H9 (cell line): ENCODE measurements around the gene ZFTA. TPM values are rescaled to one million over a fixed set of nuclear protein-coding genes. Genes with fewer than 3 reads are reported as not detected.

Experiments used
- DNase-seq: peaks from one replicate; pipeline ENCODE4 v3.0.0-alpha.2; 2017
- H2AFZ ChIP-seq: one replicate; pipeline ENCODE4 v1.6.1; 2013; ENCODE audit warnings: mild to moderate bottlenecking, low read length, control low read depth, moderate library complexity
- H2AK5ac ChIP-seq: 2 replicates; pipeline ENCODE4 v1.6.1; 2013; ENCODE audit warnings: low read length, control low read depth, mixed read lengths; ENCODE audit not compliant: insufficient read length
- H2BK120ac ChIP-seq: one replicate; pipeline ENCODE4 v1.6.1; 2013; ENCODE audit warnings: low read depth, mild to moderate bottlenecking, low read length, control low read depth, inconsistent platforms; ENCODE audit not compliant: poor library complexity, severe bottlenecking
- H2BK12ac ChIP-seq: 2 replicates; pipeline ENCODE4 v1.6.1; 2013; ENCODE audit warnings: low read length, control low read depth, mixed read lengths, low read depth; ENCODE audit not compliant: insufficient read length
- H2BK15ac ChIP-seq: 2 replicates; pipeline ENCODE4 v1.6.1; 2013; ENCODE audit warnings: low read depth, low read length, control low read depth
- H2BK20ac ChIP-seq: one replicate; pipeline ENCODE4 v1.6.1; 2013; ENCODE audit warnings: low read depth, mild to moderate bottlenecking, low read length, control low read depth, inconsistent platforms; ENCODE audit not compliant: poor library complexity, severe bottlenecking
- H2BK5ac ChIP-seq: 2 replicates; pipeline ENCODE4 v1.6.1; 2013; ENCODE audit warnings: low read length, control low read depth, mixed read lengths; ENCODE audit not compliant: insufficient read length
- H3K14ac ChIP-seq: 2 replicates; pipeline ENCODE4 v1.6.1; 2013; ENCODE audit warnings: low read length, control low read depth; ENCODE audit not compliant: insufficient read depth
- H3K18ac ChIP-seq: 2 replicates; pipeline ENCODE4 v1.6.1; 2013; ENCODE audit warnings: low read depth, mild to moderate bottlenecking, mixed read lengths, low read length, control low read depth; ENCODE audit not compliant: insufficient read length
- H3K23ac ChIP-seq: 2 replicates; pipeline ENCODE4 v1.6.1; 2013; ENCODE audit warnings: low read length, control low read depth, mixed read lengths, low read depth; ENCODE audit not compliant: insufficient read length
- H3K23me2 ChIP-seq: 2 replicates; pipeline ENCODE4 v1.6.1; 2013; ENCODE audit warnings: low read depth, mild to moderate bottlenecking, mixed read lengths, low read length, control low read depth; ENCODE audit not compliant: insufficient read length, poor library complexity, severe bottlenecking
- H3K27ac ChIP-seq: 2 replicates; pipeline ENCODE4 v1.5.1; 2013; ENCODE audit warnings: low read length, control low read depth, mixed read lengths, low read depth; ENCODE audit not compliant: insufficient read length
- H3K27me3 ChIP-seq: 2 replicates; pipeline ENCODE4 v1.6.1; 2013; ENCODE audit warnings: low read length, control low read depth, inconsistent platforms; ENCODE audit not compliant: insufficient read depth
- H3K4ac ChIP-seq: 2 replicates; pipeline ENCODE4 v1.6.1; 2013; ENCODE audit warnings: low read depth, mild to moderate bottlenecking, control low read depth, inconsistent platforms, low read length, moderate library complexity
- H3K4me1 ChIP-seq: 2 replicates; pipeline ENCODE4 v1.6.1; 2013; ENCODE audit warnings: low read length, control low read depth, inconsistent platforms; ENCODE audit not compliant: insufficient read depth
- H3K4me2 ChIP-seq: 2 replicates; pipeline ENCODE4 v1.6.1; 2013; ENCODE audit warnings: low read length, control low read depth, mixed read lengths; ENCODE audit not compliant: insufficient read length, insufficient read depth
- H3K56ac ChIP-seq: 2 replicates; pipeline ENCODE4 v1.6.1; 2013; ENCODE audit warnings: low read depth, mild to moderate bottlenecking, mixed read lengths, low read length, control low read depth; ENCODE audit not compliant: insufficient read length
- H3K79me1 ChIP-seq: 2 replicates; pipeline ENCODE4 v1.6.1; 2013; ENCODE audit warnings: low read depth, mild to moderate bottlenecking, moderate library complexity, low read length, control low read depth, inconsistent platforms; ENCODE audit not compliant: insufficient read depth, poor library complexity, severe bottlenecking
- H3K79me2 ChIP-seq: 2 replicates; pipeline ENCODE4 v1.6.1; 2013; ENCODE audit warnings: low read length, control low read depth, inconsistent platforms; ENCODE audit not compliant: insufficient read depth
- H3K9ac ChIP-seq: 2 replicates; pipeline ENCODE4 v1.6.1; 2013; ENCODE audit warnings: low read length, control low read depth, mixed read lengths; ENCODE audit not compliant: insufficient read length; ENCODE audit errors: extremely low read depth
- H3K9me3 ChIP-seq: one replicate; pipeline ENCODE4 v1.6.1; 2013; ENCODE audit warnings: low read depth, low read length, inconsistent platforms; ENCODE audit not compliant: control insufficient read depth
- H3T11ph ChIP-seq: one replicate; pipeline ENCODE4 v1.6.1; 2013; ENCODE audit warnings: mild to moderate bottlenecking, low read length, control low read depth, inconsistent platforms
- H4K20me1 ChIP-seq: one replicate; pipeline ENCODE4 v1.6.1; 2013; ENCODE audit not compliant: control insufficient read depth, insufficient read length, insufficient read depth
- H4K5ac ChIP-seq: 2 replicates; pipeline ENCODE4 v1.6.1; 2013; ENCODE audit warnings: low read depth, mild to moderate bottlenecking, mixed read lengths, low read length, control low read depth; ENCODE audit not compliant: insufficient read length
- H4K8ac ChIP-seq: replicated peaks from 2 replicates; pipeline ENCODE4 v1.6.1; 2013; ENCODE audit warnings: low read length, control low read depth, mixed read lengths, low read depth; ENCODE audit not compliant: insufficient read length
- H4K91ac ChIP-seq: 2 replicates; pipeline ENCODE4 v1.6.1; 2013; ENCODE audit warnings: low read depth, mild to moderate bottlenecking, moderate library complexity, mixed read lengths, low read length, control low read depth; ENCODE audit not compliant: insufficient read length
- H3K27ac Mint-ChIP-seq, 3 experiments: 2 replicates in 2 of 3; 3 replicates in 1 of 3; pipeline ENCODE4 v1.8.0; 2020 to 2021; ENCODE audit warnings: mixed read lengths in 3 of 3, mild to moderate bottlenecking in 1 of 3, moderate library complexity in 1 of 3
- H3K27me3 Mint-ChIP-seq: 2 replicates; pipeline ENCODE4 v1.8.0; 2021; ENCODE audit warnings: low read depth, mild to moderate bottlenecking, moderate library complexity, mixed read lengths
- H3K36me3 Mint-ChIP-seq, 3 experiments: 2 replicates in 2 of 3; 3 replicates in 1 of 3; pipeline ENCODE4 v1.8.0; 2020 to 2021; ENCODE audit warnings: low read depth in 3 of 3, mixed read lengths in 3 of 3; ENCODE audit not compliant: insufficient read depth in 1 of 3
- H3K4me1 Mint-ChIP-seq, 2 experiments: 2 replicates each; pipeline ENCODE4 v1.8.0; 2020; ENCODE audit warnings: mixed read lengths in 2 of 2
- H3K4me3 Mint-ChIP-seq, 2 experiments: 2 replicates in 1 of 2; 3 replicates in 1 of 2; pipeline ENCODE4 v1.8.0; 2020 to 2021; ENCODE audit warnings: mild to moderate bottlenecking in 2 of 2, mixed read lengths in 2 of 2, moderate library complexity in 1 of 2
- H3K9me3 Mint-ChIP-seq, 2 experiments: 2 replicates in 1 of 2; 3 replicates in 1 of 2; pipeline ENCODE4 v1.8.0; 2020; ENCODE audit warnings: mild to moderate bottlenecking in 2 of 2, mixed read lengths in 2 of 2, moderate library complexity in 1 of 2
- CTCF ChIP-seq: fragments of 200-600 bp; sonication (generic); conservative IDR thresholded peaks from 3 replicates; pipeline ENCODE4 v1.8.0; 2021; ENCODE audit warnings: antibody characterized with exemption, mild to moderate bottlenecking
- WGBS: extraction: QIAGEN DNeasy Blood & Tissue Kit; methylation state at CpG from one replicate; pipeline ENCODE4 v1.1.7; 2013; ENCODE audit warnings: missing lambda C conversion rate, low lambda C conversion rate, mixed read lengths; ENCODE audit not compliant: insufficient read length; ENCODE audit errors: extremely low coverage; 5-methylcytosine and 5-hydroxymethylcytosine counted together
- total RNA-seq: library from RNA; stranded (reverse); gene quantifications from 2 replicates; pipeline ENCODE4 v1.2.1, GENCODE V29; 2021

ZFTA gene
- total RNA-seq, 1 experiment from 2014 or later, result 48.2 TPM

GRCh38 chr11:63745304-63746170 lies 23.0 kb downstream of the ZFTA start:
- H2AFZ ChIP-seq, result no peak overlapping the region
- peaks cover 0 to 24% (median 13%) of the 10 kb centered on the region in 3 experiments; a peak in 6 of 7 replicates for H3K36me3 Mint-ChIP-seq
- no peak overlapping the region for H3K4me2 ChIP-seq
- no peaks in the 10 kb centered on the region for H3K9me3 ChIP-seq
- peaks cover 15 to 19% of the 10 kb centered on the region in 2 experiments for H3K4me1 Mint-ChIP-seq
- H2AK5ac ChIP-seq, result no peak overlapping the region
- no peak overlapping the region for H3K27ac ChIP-seq
- no peaks in the 10 kb centered on the region for H3K9me3 Mint-ChIP-seq
- H2BK12ac ChIP-seq, result no peak overlapping the region
- H3K79me2 ChIP-seq, result peaks cover 2% of the 10 kb centered on the region; the same call in 1 of the 2 replicates
- no peaks in the 10 kb centered on the region for H3K23me2 ChIP-seq
- peaks cover 4% of the 10 kb centered on the region for H3K79me1 ChIP-seq
- no peaks in the 10 kb centered on the region for H3K27me3 Mint-ChIP-seq
- H3T11ph ChIP-seq, result no peak overlapping the region
- no peaks in the 10 kb centered on the region for H3K27me3 ChIP-seq
- H3K9ac ChIP-seq, result no peak overlapping the region
- no peak overlapping the region for H3K18ac ChIP-seq
- H2BK120ac ChIP-seq, result no peak overlapping the region
- peaks cover 4% of the 10 kb centered on the region; the same call in 1 of the 2 replicates for H3K4me1 ChIP-seq
- H4K91ac ChIP-seq, result no peak overlapping the region
- H3K23ac ChIP-seq, result no peak overlapping the region
- H3K27ac Mint-ChIP-seq, result peak overlapping the region in 2 of 3 experiments; percentile 36 to 42; a peak in 4 of 7 replicates
- peak; percentile 36; the same call in 2 of the 3 replicates for TF ChIP-seq CTCF
- no peak overlapping the region for H2BK15ac ChIP-seq
- no peak for DNase-seq
- no peak overlapping the region for H4K8ac ChIP-seq
- no peak overlapping the region for H3K4me3 Mint-ChIP-seq
- H2BK5ac ChIP-seq, result no peak overlapping the region
- H3K14ac ChIP-seq, result no peak overlapping the region
- whole genome bisulfite sequencing, result no CpG with 5 or more reads among the region's 13 CpGs
- H4K5ac ChIP-seq, result no peak overlapping the region
- no peak overlapping the region for H3K56ac ChIP-seq
- no peaks in the 10 kb centered on the region for H4K20me1 ChIP-seq
- no peak overlapping the region for H2BK20ac ChIP-seq
- no peak overlapping the region for H3K4ac ChIP-seq
